Omental fat pad (tissue), 4 donors: ENCODE measurements around the gene ST8SIA5. TPM values are rescaled to one million over a fixed set of nuclear protein-coding genes. Genes with fewer than 3 reads are reported as not detected.

Experiments used
- ATAC-seq: fragments of 150-250 bp; one replicate; pipeline ENCODE4 v1.9.1; 2016; ENCODE audit warnings: mild to moderate bottlenecking, moderate library complexity; ENCODE audit not compliant: low FRiP score
- DNase-seq: peaks from one replicate; pipeline ENCODE4 v3.0.0-alpha.2; 2019; ENCODE audit warnings: low spot score
- CTCF ChIP-seq, 3 donors: fragments of 450-650 bp; IDR thresholded peaks; one replicate each; pipeline ENCODE4 v1.5.1; 2016 to 2017; ENCODE audit warnings: antibody characterized with exemption in 3 of 3, mild to moderate bottlenecking in 3 of 3, moderate library complexity in 2 of 3
- total RNA-seq, 4 donors: library from RNA; depleted of rRNA; stranded (reverse); fragments of >200 nt; gene quantifications; one replicate each; pipeline ENCODE4 v1.1.0, GENCODE V29; 2016

ST8SIA5 gene
- total RNA-seq, 4 donors from 2014 or later, result 0.50 TPM; not detected in 3

GRCh38 chr18:46732201-46732600 lies 24.7 kb downstream of the ST8SIA5 start:
- DNase-seq (no peak), ATAC-seq (no peak)
- TF ChIP-seq CTCF (IDR thresholded peaks at IDR 0.05), result no peak

GRCh38 chr18:46731316-46731715 lies 25.5 kb downstream of the ST8SIA5 start:
- ATAC-seq, result no peak
- TF ChIP-seq CTCF (IDR thresholded peaks at IDR 0.05), result no peak
- DNase-seq, result no peak

- ATAC-seq, result no peak
- no peak for DNase-seq
Measured at GRCh38 chr18:46728219-46728930, 28.5 kb downstream of the ST8SIA5 start.

GRCh38 chr18:46727177-46727576 lies 29.7 kb downstream of the ST8SIA5 start:
- no peak for ATAC-seq
- no peak for DNase-seq
- no peak for TF ChIP-seq CTCF (IDR thresholded peaks at IDR 0.05)

More at GRCh38 chr18:46728219-46728930, 28.5 kb downstream of the ST8SIA5 start:
- no peak for TF ChIP-seq CTCF (IDR thresholded peaks at IDR 0.05)

GRCh38 chr18:46725310-46725709 lies 31.5 kb downstream of the ST8SIA5 start:
- no peak for ATAC-seq
- no peak for TF ChIP-seq CTCF (IDR thresholded peaks at IDR 0.05)
- no peak for DNase-seq

GRCh38 chr18:46723856-46724415 lies 32.9 kb downstream of the ST8SIA5 start:
- no peak for TF ChIP-seq CTCF (IDR thresholded peaks at IDR 0.05)
- ATAC-seq (no peak), DNase-seq (no peak)

GRCh38 chr18:46722051-46722450 lies 34.8 kb downstream of the ST8SIA5 start:
- ATAC-seq (no peak), DNase-seq (no peak)
- no peak for TF ChIP-seq CTCF (IDR thresholded peaks at IDR 0.05)
